Measurements from ENCODE around the gene DSTN.
A peak's percentile ranks its signal among the peaks of the same experiment; 100 is the strongest.

The DSTN gene

GRCh38 chr20:17549131-17549530 lies 20.7 kb upstream of the DSTN start:
- DNase-seq (ENCODE audit: low spot score): no peak

DNA sequence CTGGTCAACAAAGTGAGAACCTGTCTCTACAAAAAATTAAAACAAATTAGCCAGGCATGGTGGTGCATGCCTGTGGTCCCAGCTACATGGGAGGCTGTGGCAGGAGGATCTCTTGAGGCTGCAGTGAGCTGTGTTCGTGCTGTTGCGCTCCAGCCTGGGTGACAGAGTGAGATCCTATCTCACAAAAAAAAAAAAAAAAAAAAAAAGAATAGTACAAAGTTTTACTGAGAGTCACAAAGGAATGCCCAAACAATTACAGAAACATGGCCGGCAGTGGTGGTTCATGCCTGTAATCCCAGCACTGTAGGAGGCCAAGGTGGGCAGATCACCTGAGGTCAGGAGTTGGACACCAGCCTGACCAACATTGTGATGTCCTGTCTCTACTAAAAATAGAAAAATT lies 14.8 kb upstream of the DSTN start:
- no peak for DNase-seq (ENCODE audit: low spot score)

- DNase-seq (ENCODE audit: low spot score): no peak
Measured at GRCh38 chr20:17556837-17557674, 12.8 kb upstream of the DSTN start.

DNA sequence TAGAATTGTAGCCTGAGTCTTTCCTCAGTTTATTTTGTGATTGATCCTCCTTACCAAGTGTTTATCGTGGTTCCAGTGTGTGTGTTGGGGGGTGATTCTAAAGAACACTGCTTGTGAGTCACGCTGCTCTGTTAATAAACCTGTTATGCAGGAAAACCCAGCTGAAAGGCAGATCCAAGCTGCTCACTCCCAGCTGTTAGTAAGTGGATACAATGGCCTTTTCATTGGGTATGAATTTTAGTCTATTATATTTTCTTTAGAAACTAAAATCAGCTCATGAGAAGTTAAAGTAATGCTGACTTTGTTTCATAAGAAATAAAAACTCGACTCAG lies 12.2 kb upstream of the DSTN start:
- DNase-seq (ENCODE audit: low spot score): no peak

DNA sequence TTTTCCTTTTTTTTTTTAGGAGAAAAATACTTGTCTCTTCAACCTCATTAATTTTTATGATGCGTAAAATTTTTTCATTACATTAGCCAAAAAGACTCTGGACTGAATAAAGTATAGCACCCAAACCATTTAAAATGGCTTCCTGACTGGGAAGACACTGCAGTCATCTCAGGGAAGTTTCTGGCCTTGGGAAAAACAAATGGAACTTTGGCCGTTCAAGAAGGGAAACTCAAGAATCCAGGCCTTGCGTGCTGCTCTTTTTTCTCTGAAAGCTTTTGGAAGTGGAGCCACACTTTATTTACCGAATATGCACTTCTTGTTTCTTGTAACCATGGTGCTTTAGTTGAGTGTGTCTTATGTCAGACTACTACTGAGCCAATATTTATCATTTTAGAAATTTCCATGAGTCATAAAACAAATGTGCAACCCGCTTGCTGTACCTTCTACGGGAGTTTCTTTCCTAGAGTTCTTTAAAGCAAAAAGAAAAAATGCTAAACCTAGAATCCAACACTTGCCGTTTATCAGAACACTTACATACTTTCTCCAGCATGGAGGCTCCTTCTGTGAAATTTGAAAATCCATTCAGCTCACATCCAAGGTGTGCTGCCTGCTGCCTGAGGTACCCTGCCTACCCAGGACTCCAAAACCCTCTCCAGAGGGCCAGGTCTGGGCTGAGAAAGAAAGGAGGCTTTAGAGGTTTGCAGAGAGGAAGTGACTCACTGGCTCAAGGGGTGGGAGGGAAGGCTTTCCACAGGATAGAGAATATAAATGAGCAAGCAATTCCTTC lies 11.5 kb upstream of the DSTN start:
- DNase-seq (ENCODE audit: low spot score): no peak

GRCh38 chr20:17558941-17559304 lies 11.0 kb upstream of the DSTN start:
- DNase-seq (ENCODE audit: low spot score): no peak

GRCh38 chr20:17559338-17559737 lies 10.5 kb upstream of the DSTN start:
- DNase-seq (ENCODE audit: low spot score): no peak

DNA sequence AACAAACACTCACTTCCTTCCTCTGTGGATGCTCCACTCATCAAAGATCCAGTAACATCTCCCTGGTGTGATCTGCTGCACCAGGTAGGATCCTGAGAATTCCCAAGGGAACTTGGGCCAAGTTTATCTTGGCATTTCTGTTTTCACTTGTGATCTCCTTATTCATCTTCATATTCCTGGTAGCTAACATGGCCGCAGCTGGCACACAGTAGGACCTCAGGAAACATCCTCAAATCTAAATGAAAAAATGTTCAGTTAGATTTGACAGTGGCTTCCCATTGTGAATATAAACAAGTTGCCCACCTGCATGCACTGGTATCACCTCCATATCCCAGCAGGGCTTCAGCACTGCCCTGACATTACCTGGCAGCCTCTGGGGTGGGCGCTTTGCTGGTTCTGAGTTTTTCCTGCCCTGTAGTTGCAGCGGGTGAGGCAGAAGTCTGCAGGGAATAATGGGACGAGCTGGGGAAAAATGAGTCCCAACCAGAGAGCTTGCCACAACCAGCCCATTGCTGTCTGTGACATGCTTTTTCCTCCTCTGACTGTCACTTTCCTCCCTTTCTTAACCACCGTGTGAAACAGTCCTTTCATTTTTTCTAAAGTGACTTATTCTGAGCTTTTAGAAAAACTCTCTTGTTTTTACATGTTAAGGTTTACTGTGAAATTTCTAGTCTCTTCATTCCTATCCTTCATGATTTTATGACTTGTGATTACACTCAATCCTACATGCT lies 9.4 kb upstream of the DSTN start:
- no peak for DNase-seq (ENCODE audit: low spot score)

- DNase-seq (ENCODE audit: low spot score): no peak
Measured at GRCh38 chr20:17562804-17563305, 7.0 kb upstream of the DSTN start.

DNA sequence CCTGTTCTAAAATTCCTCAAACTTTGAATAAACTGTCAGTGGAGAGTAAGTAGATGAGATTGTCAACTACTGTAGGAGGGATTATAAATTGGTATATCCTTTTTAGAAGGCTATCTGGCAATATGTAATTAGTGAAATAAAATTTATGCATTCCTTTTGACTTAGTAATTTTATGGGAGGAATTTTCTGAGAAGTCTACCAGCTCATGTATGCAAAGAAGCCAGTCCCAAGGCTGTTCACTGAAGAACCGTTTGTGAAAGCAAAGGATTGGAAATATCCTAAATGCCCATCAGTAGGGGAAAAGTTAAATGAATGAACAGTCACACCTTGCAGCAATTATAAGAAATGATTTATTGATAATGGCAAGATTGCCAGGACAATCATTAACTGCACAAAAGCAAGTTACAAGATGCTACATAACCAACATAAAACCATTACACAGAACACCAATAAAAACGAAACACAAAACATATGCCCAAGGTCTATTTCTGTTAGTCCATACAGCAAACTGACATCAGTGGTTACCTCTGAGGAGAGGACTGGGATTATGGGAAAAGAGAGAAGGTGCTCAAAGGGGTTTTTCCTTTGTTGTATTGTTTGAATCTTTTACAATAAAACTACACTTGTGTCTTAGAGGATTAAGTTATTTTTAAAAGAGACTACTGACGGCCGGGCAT lies 4.6 kb upstream of the DSTN start:
- no peak for DNase-seq (ENCODE audit: low spot score)

DNA sequence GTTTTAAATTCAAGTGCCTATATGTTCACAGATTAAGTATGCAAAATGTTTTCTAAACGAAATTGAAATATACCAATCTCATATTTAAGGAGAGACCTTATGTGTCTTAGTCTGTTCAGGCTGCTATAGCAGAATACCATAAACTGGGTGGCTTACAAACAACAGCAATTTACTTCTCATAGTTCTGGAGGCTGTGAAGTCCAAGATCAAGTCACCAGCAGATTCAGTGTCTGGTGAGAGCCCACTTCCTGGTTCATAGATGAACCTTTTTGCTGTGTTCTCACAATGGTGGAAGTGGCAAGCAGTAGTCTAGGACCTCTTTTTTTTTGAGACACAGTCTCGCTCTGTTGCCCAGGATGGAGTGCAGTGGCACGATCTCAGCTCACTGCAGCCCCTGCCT lies 3.5 kb upstream of the DSTN start:
- no peak for DNase-seq (ENCODE audit: low spot score)

DNA sequence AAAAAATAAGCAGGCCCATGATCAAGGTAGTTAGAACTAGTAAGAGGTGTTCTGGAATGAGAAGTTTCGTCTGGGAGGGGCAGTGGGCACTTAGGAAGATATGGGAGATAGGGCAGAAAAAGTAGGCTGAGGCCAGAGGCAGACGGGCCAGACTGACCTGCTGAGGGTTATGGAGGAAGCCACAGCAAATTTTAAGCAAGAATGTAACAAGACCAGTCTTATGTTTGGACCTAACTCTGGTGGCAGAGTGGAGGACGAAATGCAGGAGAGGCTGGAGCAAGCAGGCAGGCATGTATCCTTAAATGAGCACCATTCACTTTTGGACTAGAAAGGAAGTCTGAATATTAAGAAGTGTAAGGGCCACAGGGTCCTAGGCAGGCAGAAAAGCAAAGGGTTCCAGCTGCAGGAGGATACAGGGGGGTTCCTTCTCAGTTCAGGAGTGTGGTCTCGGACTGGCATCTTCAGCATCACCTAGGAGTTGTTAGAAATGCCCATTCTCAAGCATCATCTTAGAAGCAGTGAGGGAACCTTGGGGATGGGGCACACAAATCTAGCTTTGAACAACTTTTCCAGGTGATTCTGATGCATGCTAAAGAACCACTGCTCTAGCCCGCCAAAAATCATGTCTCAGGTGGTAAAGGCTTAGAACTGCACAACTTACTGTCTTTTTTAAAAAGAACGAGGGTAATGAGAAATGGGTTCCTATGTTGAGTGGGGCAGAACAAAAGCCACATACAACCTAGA lies 1.7 kb upstream of the DSTN start:
- DNase-seq (ENCODE audit: low spot score): peak; percentile 14

DNA sequence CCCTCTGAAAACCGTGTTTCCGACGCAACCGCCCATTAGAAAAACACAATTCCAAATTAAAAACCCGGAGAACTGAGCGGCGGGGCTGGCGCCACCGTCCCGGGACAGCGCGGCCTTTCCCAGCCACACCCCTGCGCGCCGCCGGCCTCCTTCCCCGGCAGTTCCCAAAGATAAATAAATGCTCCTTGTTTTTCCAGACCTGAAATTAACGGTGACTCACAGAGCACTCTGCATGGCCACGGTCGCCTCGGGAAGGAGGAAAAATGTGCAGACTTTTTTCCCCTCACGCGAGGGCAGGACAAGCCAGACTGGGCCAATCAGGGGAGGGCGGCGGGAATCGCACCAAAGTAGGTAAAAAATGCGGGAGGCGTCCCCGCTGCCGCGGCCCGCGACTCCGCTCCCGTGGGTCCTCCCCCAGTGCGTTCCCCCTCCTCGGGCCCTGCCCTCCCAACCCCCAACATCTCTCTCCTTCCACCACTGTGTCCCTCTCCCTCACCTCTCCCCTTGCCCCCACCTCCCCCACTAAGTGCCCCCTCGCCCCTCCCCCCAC lies 828 bp upstream of the DSTN start:
- peak; percentile 76 for DNase-seq (ENCODE audit: low spot score)

DNA sequence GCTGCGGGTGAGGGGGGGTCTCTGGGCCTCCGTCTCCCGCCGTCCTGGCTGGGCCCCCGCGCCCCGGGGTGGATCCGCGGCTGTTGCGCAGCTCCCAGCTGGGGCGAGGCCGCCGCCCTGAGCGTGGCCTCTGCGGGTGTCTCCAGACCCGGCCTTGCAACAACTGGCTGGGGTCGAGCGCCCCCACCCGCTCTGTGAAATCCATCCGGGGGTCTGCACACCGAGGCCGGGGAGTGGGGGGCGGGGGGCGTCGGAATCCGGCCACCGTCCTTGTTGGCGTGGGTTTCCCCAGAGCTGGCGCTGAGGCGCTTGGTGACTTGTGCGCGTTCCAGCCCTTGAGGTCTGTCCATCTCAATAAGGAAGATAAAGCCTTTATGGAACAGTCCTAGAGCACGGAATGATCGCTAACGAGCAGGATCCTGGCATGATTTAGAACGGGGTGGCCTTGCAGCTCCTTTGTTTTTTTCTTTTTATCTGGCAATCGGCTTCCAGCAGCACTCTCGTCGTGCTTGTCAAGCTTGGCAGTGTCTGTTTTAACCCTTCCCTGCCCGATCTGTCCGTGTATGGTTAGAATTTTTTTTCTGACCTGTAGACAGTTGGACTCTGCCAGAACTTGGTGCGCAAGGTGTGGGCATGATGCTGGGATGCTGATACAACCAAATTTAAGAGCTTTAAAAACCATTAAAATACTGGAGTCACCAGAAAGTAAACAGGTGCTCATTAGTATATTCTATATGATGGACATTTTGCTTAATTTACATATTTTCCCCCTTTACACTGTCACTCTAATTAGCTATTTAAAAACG lies 675 bp downstream of the DSTN start:
- DNase-seq (ENCODE audit: low spot score): peak; percentile 57

DNA sequence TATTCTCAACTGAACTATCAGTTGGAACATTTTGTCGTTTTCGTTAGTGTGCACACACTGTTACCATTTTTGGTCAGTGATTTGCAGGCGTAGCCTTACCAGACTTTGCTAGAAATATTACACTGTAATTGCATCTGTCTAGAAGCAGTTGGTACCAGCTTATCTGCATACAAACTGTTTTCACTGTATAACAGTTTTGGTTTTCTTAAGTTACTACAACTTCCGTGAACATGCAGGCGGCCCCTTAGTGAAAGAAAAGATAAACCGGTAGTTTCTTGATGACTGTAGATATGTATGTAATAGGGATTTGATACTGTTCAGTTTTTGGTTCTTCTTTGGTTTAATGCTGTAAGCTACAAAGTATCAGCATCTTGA lies 1.3 kb downstream of the DSTN start:
- DNase-seq (ENCODE audit: low spot score): no peak

DNA sequence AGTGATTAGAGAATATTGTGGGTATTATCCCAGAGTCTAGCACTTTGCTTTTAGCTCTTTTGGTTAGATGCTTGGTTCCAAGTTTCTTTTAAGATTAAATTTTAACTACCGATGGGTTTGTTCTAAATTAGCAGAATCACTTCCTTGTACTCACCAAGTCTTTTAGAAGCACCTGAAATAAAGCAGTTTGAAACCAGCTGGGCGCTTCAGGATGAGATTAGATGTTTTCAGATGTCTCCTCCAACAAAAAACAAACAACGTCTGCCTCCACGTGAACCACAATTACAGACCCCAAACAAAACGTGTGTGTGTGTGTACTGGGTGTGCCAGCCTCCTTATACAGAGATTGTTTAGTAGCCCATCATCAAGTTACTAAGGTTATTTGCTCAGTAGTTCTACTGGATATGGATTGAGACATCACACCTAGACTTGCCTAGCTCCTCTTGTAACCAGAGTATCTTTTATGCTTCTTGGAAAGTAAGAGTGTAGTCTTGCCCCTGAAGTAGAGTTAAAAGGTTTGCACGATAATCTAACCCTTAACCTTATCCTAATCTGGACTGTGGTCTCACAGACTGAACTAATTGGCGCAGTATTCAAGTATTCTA lies 2.3 kb downstream of the DSTN start:
- peak; percentile 33 for DNase-seq (ENCODE audit: low spot score)

DNA sequence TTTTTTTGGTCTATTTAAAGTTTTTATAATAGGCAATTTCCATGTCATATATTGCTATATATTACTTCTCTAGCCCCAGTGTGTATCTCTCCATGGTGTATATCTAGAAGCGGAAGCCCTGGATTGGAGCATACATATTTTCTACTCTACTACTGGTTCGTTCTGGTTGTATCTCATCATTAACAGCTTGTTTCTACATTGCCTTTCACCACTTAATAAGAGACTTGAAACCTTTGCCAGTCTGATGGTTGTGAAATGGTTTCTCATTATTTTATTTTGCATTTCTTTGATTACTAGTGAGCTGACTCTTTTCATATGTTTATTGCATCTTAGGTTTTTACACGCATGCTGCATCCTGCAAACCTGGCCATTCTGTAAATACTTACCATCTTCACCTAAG lies 3.6 kb downstream of the DSTN start:
- DNase-seq (ENCODE audit: low spot score): no peak

- no peak for DNase-seq (ENCODE audit: low spot score)
Measured at GRCh38 chr20:17576215-17576614, 6.3 kb downstream of the DSTN start.

DNA sequence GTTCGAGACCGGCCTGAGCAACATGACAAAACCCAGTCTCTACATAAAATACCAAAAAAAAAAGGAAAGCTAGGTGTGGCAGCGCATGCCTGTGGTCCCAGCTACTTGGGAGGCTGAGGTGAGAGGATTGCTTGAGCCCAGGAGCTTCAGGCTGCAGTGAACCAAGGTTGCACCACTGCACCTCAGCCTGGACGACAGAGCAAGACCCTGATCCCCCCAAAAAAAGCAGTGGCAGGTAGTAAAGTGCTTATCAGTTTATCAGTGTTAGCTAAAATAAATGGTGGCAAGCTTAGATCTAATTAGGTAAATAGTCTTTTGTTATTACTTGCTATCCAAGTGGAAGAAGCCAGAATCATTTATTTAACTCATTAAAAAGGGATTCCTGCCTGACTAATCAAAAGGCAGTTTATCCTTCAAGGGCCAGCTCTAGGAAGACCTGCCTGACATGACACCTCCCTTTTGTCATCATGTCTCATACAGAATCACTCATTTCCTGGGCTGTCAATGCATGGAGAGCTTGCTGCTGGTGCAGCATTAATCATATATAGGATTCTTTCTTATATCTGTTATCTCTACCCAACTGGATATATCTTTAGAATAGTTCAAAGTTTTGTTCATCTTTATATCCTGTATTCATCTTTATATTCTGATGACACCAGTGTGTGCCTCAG lies 9.6 kb downstream of the DSTN start:
- no peak for DNase-seq (ENCODE audit: low spot score)
